K562 (cell line): ENCODE measurements around the gene ABCA8. TPM values are rescaled to one million over a fixed set of nuclear protein-coding genes. Genes with fewer than 3 reads are reported as not detected.

ENCODE experiments used
- ATAC-seq: fragments of 200-7000 bp; cut with Tn5 transposase; 3 replicates; pipeline ENCODE4 v1.9.1; 2020; ENCODE audit warnings: moderate library complexity
- BruUV-seq: library from RNA; stranded (reverse); fragments of 400-500 nt; replicated peaks from 2 replicates; lab custom pipeline; 2021; lab: Mats Ljungman, UMichigan
- CTCF ChIA-PET: fragments of 300-600 bp; formaldehyde crosslinking; extraction: SDS; loops from one replicate; lab custom pipeline; 2021; ENCODE audit warnings: low intra/inter-chr PET ratio; lab: Yijun Ruan, JAX
- POLR2A ChIA-PET: fragments of 300-600, 350-650 bp; sonication (Branson Sonifier 250); formaldehyde crosslinking; extraction: SDS; loops from one replicate; lab custom pipeline; 2021; ENCODE audit warnings: antibody characterized with exemption, inconsistent platforms; lab: Yijun Ruan, JAX
- DNase-seq, 4 experiments: peaks; one replicate each; pipeline versions ENCODE4 v3.0.0 to v3.0.0-alpha.2; 2011 to 2018; ENCODE audit warnings: low spot score in 3 of 4, mixed read lengths in 3 of 4; ENCODE audit errors: extremely low read depth in 1 of 4
- FAIRE-seq: peaks from 2 replicates; lab custom pipeline; 2011; peaks lifted over from hg19 to GRCh38; lab: Jason Lieb, UNC
- H2AFZ ChIP-seq: 2 replicates; pipeline ENCODE4 v1.6.0; 2011; ENCODE audit warnings: low read depth, low read length, control low read depth, inconsistent platforms
- H3K27ac ChIP-seq: fragments of 200-600 bp; 3 replicates; pipeline ENCODE4 v1.8.0; 2011; ENCODE audit warnings: low read depth, mild to moderate bottlenecking, control low read depth, inconsistent platforms, low read length, moderate library complexity, mixed read lengths; ENCODE audit errors: extremely low read depth
- H3K27me3 ChIP-seq, 2 experiments: fragments of 300-600 bp in 1 of 2; 2 replicates in 1 of 2; 3 replicates in 1 of 2; pipeline versions ENCODE4 v1.6.0 to v1.8.0; 2011; ENCODE audit warnings: inconsistent platforms in 2 of 2, low read length in 2 of 2, mild to moderate bottlenecking in 1 of 2, mixed read lengths in 1 of 2, moderate library complexity in 1 of 2; ENCODE audit not compliant: control insufficient read depth in 2 of 2, insufficient read depth in 2 of 2
- H3K36me3 ChIP-seq: fragments of 300-600 bp; 3 replicates; pipeline ENCODE4 v1.8.0; 2011; ENCODE audit warnings: mild to moderate bottlenecking, low read length, inconsistent platforms; ENCODE audit not compliant: control insufficient read depth, insufficient read depth
- H3K4me1 ChIP-seq, 2 experiments: fragments of 200-600 bp in 1 of 2; replicated peaks in 1 of 2; 2 replicates in 1 of 2; 3 replicates in 1 of 2; pipeline versions ENCODE4 v1.5.1 to v1.8.0; 2011; ENCODE audit warnings: inconsistent platforms in 2 of 2, low read length in 2 of 2, mild to moderate bottlenecking in 1 of 2, mixed read lengths in 1 of 2, moderate library complexity in 1 of 2; ENCODE audit not compliant: control insufficient read depth in 2 of 2, insufficient read depth in 2 of 2
- H3K4me2 ChIP-seq: 2 replicates; pipeline ENCODE4 v1.6.1; 2011; ENCODE audit warnings: low read length, control low read depth, inconsistent platforms, mixed read lengths; ENCODE audit not compliant: insufficient read depth
- H3K4me3 ChIP-seq: fragments of 200-600 bp; sonication (generic), shearing (Covaris generic); 2 replicates; pipeline ENCODE4 v1.5.1; 2016; ENCODE audit warnings: control low read depth, inconsistent platforms
- H3K79me2 ChIP-seq: fragments of 200-600 bp; 3 replicates; pipeline ENCODE4 v1.8.0; 2011; ENCODE audit warnings: low read length, inconsistent platforms; ENCODE audit not compliant: control insufficient read depth, insufficient read depth
- H3K9ac ChIP-seq, 2 experiments: 2 replicates each; pipeline versions ENCODE4 v1.6.0 to v1.6.1; 2011; ENCODE audit warnings: low read depth in 2 of 2, low read length in 2 of 2, control low read depth in 1 of 2, inconsistent platforms in 1 of 2, mild to moderate bottlenecking in 1 of 2, mixed read lengths in 1 of 2; ENCODE audit not compliant: insufficient read depth in 1 of 2
- H3K9me1 ChIP-seq: one replicate; pipeline ENCODE4 v1.6.0; 2011; ENCODE audit warnings: inconsistent platforms, mild to moderate bottlenecking, low read length, moderate library complexity; ENCODE audit not compliant: control insufficient read depth, insufficient read depth
- H3K9me3 ChIP-seq: replicated peaks from 2 replicates; pipeline ENCODE4 v1.5.1; 2011; ENCODE audit warnings: low read depth, low read length, inconsistent platforms; ENCODE audit not compliant: control insufficient read depth, insufficient read depth
- H4K20me1 ChIP-seq: replicated peaks from 2 replicates; pipeline ENCODE4 v1.6.1; 2011; ENCODE audit warnings: low read length, inconsistent platforms, mixed read lengths; ENCODE audit not compliant: control insufficient read depth, insufficient read depth
- CBX3 ChIP-seq, 2 experiments: IDR thresholded peaks; 1 replicate in 1 of 2; 2 replicates in 1 of 2; pipeline ENCODE4 v1.6.1; 2012; ENCODE audit warnings: inconsistent platforms in 2 of 2, low read length in 2 of 2, borderline replicate concordance in 1 of 2, control low read depth in 1 of 2
- DEAF1 ChIP-seq: fragments of 450-650 bp; formaldehyde crosslinking; IDR thresholded peaks from 2 replicates; pipeline ENCODE4 v1.4.0; 2020; ENCODE audit warnings: mild to moderate bottlenecking, moderate library complexity
- LEF1 ChIP-seq: fragments of 450-650 bp; IDR thresholded peaks from 2 replicates; pipeline ENCODE4 v1.6.1; 2016; ENCODE audit warnings: mild to moderate bottlenecking
- PRPF4 ChIP-seq: fragments of 200-400 bp; formaldehyde crosslinking; IDR thresholded peaks from one replicate; pipeline ENCODE4 v1.6.1; 2017; ENCODE audit warnings: low read length, low read depth, mild to moderate bottlenecking; ENCODE audit not compliant: insufficient read depth, poor library complexity, severe bottlenecking
- WGBS: fragments of 100-300 bp; shearing (Covaris generic); methylation state at CpG from one replicate; pipeline ENCODE4 v1.1.6; 2016; ENCODE audit warnings: low coverage, mixed read lengths; ENCODE audit not compliant: insufficient coverage; ENCODE audit errors: missing lambda C conversion rate; 5-methylcytosine and 5-hydroxymethylcytosine counted together
- in situ Hi-C: fragments of 300-500 bp; cut with MboI; formaldehyde crosslinking; loops from 4 replicates; pipeline ENCODE4 v1.15.0; 2018; ENCODE audit warnings: inconsistent platforms, mixed read lengths
- intact Hi-C: fragments of 100-400 bp; cut with micrococcal nuclease; formaldehyde crosslinking; loops from 2 replicates; pipeline ENCODE4 v1.14.2; 2022
- polyA plus RNA-seq, 8 experiments: library from polyadenylated mRNA; depleted of rRNA in 4 of 8; stranded (reverse) in 5 of 8; unstranded in 3 of 8; fragments of >200 nt; fragmentation: Nextera tagmentation in 2 of 8; fragmentation: Illumina TruSeq in 1 of 8; extraction: Ambion mirVana in 2 of 8; extraction: Trizol in 1 of 8; gene quantifications; 2 replicates each; pipeline versions ENCODE4 v1.2.1 to v1.2.3, GENCODE V29; 2011 to 2014; ENCODE audit warnings: inconsistent platforms in 1 of 8, missing spikeins in 1 of 8
- total RNA-seq, 7 experiments: library from RNA; depleted of rRNA in 6 of 7; stranded (reverse); fragments of >200 nt in 6 of 7; fragmentation: Illumina TruSeq in 2 of 7; extraction: Trizol in 2 of 7; gene quantifications; 2 replicates each; pipeline versions ENCODE4 v1.2.1 to v1.2.3, GENCODE V29; 2011 to 2021; ENCODE audit warnings: low replicate concordance in 1 of 7
- TF ChIP-seq, protein P1 (sequence below): sonication (generic); formaldehyde crosslinking; IDR thresholded peaks from 2 replicates; pipeline ENCODE4 v1.4.0; 2020; ENCODE audit warnings: mild to moderate bottlenecking, missing genetic modification reagents

Gene ABCA8
- total and polyA plus RNA-seq, 9 of the 15 experiments (the other 6 are each of a cell fraction or from before 2014, with no cell fraction given) = 1.8 to 13.2 (median 12.0) TPM

DNA sequence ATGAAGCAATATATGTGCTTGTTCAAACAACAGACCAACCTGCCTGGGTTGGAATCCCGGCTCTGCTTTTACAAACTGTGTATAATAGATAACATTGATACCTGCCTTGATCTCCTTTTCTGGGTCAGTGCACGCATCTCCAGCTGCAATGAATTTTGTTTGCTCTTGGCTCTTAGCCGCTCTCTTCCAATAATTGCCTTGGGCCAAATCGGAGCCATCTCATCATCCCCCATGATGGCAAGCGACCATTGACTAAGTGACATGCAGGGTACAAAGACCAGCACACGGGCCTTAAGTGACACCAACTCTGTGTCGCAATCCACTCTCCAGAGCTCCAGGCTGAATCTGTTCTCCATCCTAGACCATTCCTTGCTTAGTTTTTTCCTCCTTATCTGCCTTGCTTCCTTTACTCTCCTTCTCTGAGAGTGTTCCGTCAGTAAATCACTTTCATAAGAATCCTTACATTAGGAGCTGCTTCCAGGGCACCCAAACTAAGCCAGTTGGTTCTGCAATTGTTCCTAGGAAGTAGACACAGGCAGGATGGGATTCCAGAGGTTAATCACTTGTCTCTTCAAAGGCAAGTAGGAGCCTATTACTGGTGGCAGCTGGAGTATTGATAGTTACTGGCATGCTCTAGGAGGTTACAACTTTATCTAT is 134.2 kb downstream of the ABCA8 start (continued):
- TF ChIP-seq CBX3 (IDR thresholded peaks at IDR 0.05; ENCODE audit: borderline replicate concordance in 1 of 2, low read length in 2 of 2) = no peak

- Histone ChIP-seq H3K4me3 (no peak overlapping the region), H3K9me1 (no peaks in the 10 kb centered on the region), H3K9ac (no peak overlapping the region), H3K79me2 (no peaks in the 10 kb centered on the region), H3K27me3 (peaks cover 4 to 5% of the 10 kb centered on the region in 2 experiments; a peak in 1 of 5 replicates), H3K27ac (no peak overlapping the region), H2AFZ (no peak overlapping the region), H4K20me1 (no peaks in the 10 kb centered on the region), H3K4me1 (no peaks in the 10 kb centered on the region), H3K36me3 (no peaks in the 10 kb centered on the region), H3K4me2 (no peak overlapping the region; the same call in 1 of the 2 replicates), H3K9me3 (no peaks in the 10 kb centered on the region)
- WGBS = 0% methylated on average over 5 of the region's 5 CpGs
- TF ChIP-seq DEAF1 (CRISPR knock-in tag) (no peak), LEF1 (no peak), PRPF4 (no peak)
- TF ChIP-seq, protein P1, sequence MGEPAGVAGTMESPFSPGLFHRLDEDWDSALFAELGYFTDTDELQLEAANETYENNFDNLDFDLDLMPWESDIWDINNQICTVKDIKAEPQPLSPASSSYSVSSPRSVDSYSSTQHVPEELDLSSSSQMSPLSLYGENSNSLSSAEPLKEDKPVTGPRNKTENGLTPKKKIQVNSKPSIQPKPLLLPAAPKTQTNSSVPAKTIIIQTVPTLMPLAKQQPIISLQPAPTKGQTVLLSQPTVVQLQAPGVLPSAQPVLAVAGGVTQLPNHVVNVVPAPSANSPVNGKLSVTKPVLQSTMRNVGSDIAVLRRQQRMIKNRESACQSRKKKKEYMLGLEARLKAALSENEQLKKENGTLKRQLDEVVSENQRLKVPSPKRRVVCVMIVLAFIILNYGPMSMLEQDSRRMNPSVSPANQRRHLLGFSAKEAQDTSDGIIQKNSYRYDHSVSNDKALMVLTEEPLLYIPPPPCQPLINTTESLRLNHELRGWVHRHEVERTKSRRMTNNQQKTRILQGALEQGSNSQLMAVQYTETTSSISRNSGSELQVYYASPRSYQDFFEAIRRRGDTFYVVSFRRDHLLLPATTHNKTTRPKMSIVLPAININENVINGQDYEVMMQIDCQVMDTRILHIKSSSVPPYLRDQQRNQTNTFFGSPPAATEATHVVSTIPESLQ (CRISPR knock-in tag) = no peak
- intact Hi-C loops (no loop called here), in situ Hi-C loops (no loop called here)
- no TSS peak for BruUV-seq
- FAIRE-seq = no peak
- no peak for DNase-seq
- no peak for ATAC-seq
- POLR2A ChIA-PET = interaction anchor here (0.6 kb wide), 1 partner anchor 25 kb away, joined by 4 read pairs; no protein-coding TSS in a partner anchor
- CTCF ChIA-PET = no interaction called here
These were observed 134.7 kb downstream of the ABCA8 start for GRCh38 chr17:68820476-68820824.
